OCI-LY7 (cell line): ENCODE measurements around the gene ERC1. TPM values are rescaled to one million over a fixed set of nuclear protein-coding genes. Genes with fewer than 3 reads are reported as not detected.

Experiments
- BruUV-seq: library from RNA; stranded (reverse); fragments of 400-500 nt; replicated peaks from 2 replicates; lab custom pipeline; 2021; lab: Mats Ljungman, UMichigan
- CTCF ChIA-PET: fragments of 300-600 bp; sonication (Branson Sonifier 250); formaldehyde crosslinking; loops from one replicate; lab custom pipeline; 2022; ENCODE audit warnings: antibody characterized with exemption; ENCODE audit not compliant: unreplicated experiment; lab: Charles Lee
- POLR2A ChIA-PET: fragments of 300-600 bp; sonication (Branson Sonifier 250); formaldehyde crosslinking; loops from one replicate; lab custom pipeline; 2022; ENCODE audit warnings: antibody characterized with exemption; lab: Charles Lee
- DNase-seq: peaks from one replicate; pipeline ENCODE4 v3.0.0-alpha.2; 2015; ENCODE audit warnings: low spot score
- H2AFZ ChIP-seq: fragments of 200-600 bp; sonication (generic), shearing (Covaris generic); 2 replicates; pipeline ENCODE4 v1.6.1; 2014; ENCODE audit warnings: mild to moderate bottlenecking, antibody characterized with exemption, low read length, moderate library complexity
- H3K27ac ChIP-seq: fragments of 200-600 bp; sonication (generic); 2 replicates; pipeline ENCODE4 v1.5.1; 2014; ENCODE audit warnings: mixed run types, low read depth, mild to moderate bottlenecking, moderate library complexity, low read length, inconsistent platforms; ENCODE audit not compliant: poor library complexity, severe bottlenecking
- H3K36me3 ChIP-seq: fragments of 200-600 bp; sonication (generic); 2 replicates; pipeline ENCODE4 v1.6.1; 2014; ENCODE audit warnings: mild to moderate bottlenecking, antibody characterized with exemption, low read length, moderate library complexity, mixed read lengths; ENCODE audit not compliant: insufficient read depth
- H3K4me1 ChIP-seq: fragments of 200-600 bp; sonication (generic); 2 replicates; pipeline ENCODE4 v1.5.1; 2014; ENCODE audit warnings: mild to moderate bottlenecking, low read length; ENCODE audit not compliant: insufficient read depth, poor library complexity, severe bottlenecking
- H3K4me2 ChIP-seq: fragments of 200-600 bp; sonication (generic); 2 replicates; pipeline ENCODE4 v1.6.1; 2014; ENCODE audit warnings: mild to moderate bottlenecking, low read length
- H3K4me3 ChIP-seq: fragments of 200-600 bp; sonication (generic); 2 replicates; pipeline ENCODE4 v1.5.1; 2014; ENCODE audit warnings: mild to moderate bottlenecking, low read depth, low read length; ENCODE audit not compliant: poor library complexity, severe bottlenecking
- H3K79me2 ChIP-seq: fragments of 200-600 bp; sonication (generic); 2 replicates; pipeline ENCODE4 v1.6.1; 2016; ENCODE audit warnings: low read depth, mild to moderate bottlenecking, low read length, moderate library complexity, mixed read lengths; ENCODE audit not compliant: insufficient read depth
- H3K9me2 ChIP-seq: fragments of 200-600 bp; sonication (generic); 2 replicates; pipeline ENCODE4 v1.6.1; 2016; ENCODE audit warnings: mild to moderate bottlenecking, low read length, mixed read lengths; ENCODE audit not compliant: insufficient read depth
- H3K9me3 ChIP-seq: fragments of 200-600 bp; sonication (generic); 2 replicates; pipeline ENCODE4 v1.6.1; 2014; ENCODE audit warnings: mild to moderate bottlenecking, mixed run types, low read length, mixed read lengths
- H4K20me1 ChIP-seq: fragments of 200-600 bp; sonication (generic); 2 replicates; pipeline ENCODE4 v1.6.1; 2014; ENCODE audit warnings: mild to moderate bottlenecking, antibody characterized with exemption, low read length, moderate library complexity, mixed read lengths; ENCODE audit not compliant: insufficient read depth
- EZH2phosphoT487 ChIP-seq: fragments of 200-600 bp; sonication (generic); IDR thresholded peaks from 2 replicates; pipeline ENCODE4 v1.6.1; 2018; ENCODE audit warnings: low read depth, borderline replicate concordance, mild to moderate bottlenecking, mixed run types, antibody characterized with exemption, low read length, moderate library complexity, mixed read lengths
- intact Hi-C: fragments of 100-400 bp; cut with micrococcal nuclease; formaldehyde crosslinking; loops from one replicate; pipeline ENCODE4 v1.10.0; 2022; ENCODE audit not compliant: unreplicated experiment
- total RNA-seq, 2 experiments: library from RNA; depleted of rRNA in 1 of 2; stranded (reverse); fragments of >200 nt in 1 of 2; shearing (Covaris generic) in 1 of 2; gene quantifications; 2 replicates each; pipeline ENCODE4 v1.2.3, GENCODE V29; 2014 to 2022
- TF ChIP-seq, protein P1 (sequence below): fragments of 200-600 bp; sonication (generic); conservative IDR thresholded peaks from 2 replicates; pipeline ENCODE4 v1.5.1; 2014; ENCODE audit warnings: mild to moderate bottlenecking, antibody characterized with exemption, low read length, moderate library complexity, mixed read lengths

The ERC1 gene
- total RNA-seq, 2 experiments from 2014 or later = 26.9 to 86.9 TPM

DNA sequence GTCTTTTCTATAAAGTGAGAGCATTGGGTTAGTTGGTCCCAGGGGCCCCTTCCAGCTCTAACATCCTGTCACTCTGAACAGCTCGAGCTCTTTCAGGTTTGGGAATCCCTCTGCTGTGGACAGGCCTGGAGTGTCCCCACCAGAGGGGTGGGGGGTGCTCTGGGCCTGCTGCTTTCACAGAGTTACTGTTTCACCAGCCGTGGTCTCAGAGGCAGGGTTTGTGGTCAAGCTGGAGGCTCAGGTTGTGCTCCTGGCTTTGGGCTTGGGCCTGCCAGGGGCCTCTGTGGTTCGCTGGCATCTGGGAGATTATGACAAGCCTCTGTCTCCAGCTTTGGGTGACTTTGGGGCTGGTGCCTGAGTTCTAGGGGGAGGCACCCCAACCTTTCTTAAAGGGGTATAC lies 543.7 kb downstream of the ERC1 start:
- Histone ChIP-seq H3K4me2 (peak overlapping the region; percentile 89), H3K4me3 (peak overlapping the region; percentile 68), H3K9me3 (no peaks in the 10 kb centered on the region), H3K36me3 (no peaks in the 10 kb centered on the region), H2AFZ (peak overlapping the region; percentile 37), H3K79me2 (peaks cover 14% of the 10 kb centered on the region), H4K20me1 (no peaks in the 10 kb centered on the region), H3K9me2 (no peaks in the 10 kb centered on the region), H3K27ac (peak overlapping the region; percentile 79), H3K4me1 (peaks cover 49% of the 10 kb centered on the region)
- CTCF ChIA-PET = interaction anchor here (1.5 kb wide), 1 partner anchor 417 kb away, joined by 5 read pairs; no protein-coding TSS in a partner anchor
- intact Hi-C loops = no loop called here
- TF ChIP-seq, protein P1, sequence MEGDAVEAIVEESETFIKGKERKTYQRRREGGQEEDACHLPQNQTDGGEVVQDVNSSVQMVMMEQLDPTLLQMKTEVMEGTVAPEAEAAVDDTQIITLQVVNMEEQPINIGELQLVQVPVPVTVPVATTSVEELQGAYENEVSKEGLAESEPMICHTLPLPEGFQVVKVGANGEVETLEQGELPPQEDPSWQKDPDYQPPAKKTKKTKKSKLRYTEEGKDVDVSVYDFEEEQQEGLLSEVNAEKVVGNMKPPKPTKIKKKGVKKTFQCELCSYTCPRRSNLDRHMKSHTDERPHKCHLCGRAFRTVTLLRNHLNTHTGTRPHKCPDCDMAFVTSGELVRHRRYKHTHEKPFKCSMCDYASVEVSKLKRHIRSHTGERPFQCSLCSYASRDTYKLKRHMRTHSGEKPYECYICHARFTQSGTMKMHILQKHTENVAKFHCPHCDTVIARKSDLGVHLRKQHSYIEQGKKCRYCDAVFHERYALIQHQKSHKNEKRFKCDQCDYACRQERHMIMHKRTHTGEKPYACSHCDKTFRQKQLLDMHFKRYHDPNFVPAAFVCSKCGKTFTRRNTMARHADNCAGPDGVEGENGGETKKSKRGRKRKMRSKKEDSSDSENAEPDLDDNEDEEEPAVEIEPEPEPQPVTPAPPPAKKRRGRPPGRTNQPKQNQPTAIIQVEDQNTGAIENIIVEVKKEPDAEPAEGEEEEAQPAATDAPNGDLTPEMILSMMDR = no peak
- no peak for TF ChIP-seq EZH2phosphoT487
- POLR2A ChIA-PET = interaction anchor here (1.0 to 2.7 kb wide), 4 partner anchors 10 to 28 kb away, joined by 3 to 16 read pairs (median 4); no protein-coding TSS in a partner anchor
- DNase-seq = peak; percentile 43
- no TSS peak for BruUV-seq

DNA sequence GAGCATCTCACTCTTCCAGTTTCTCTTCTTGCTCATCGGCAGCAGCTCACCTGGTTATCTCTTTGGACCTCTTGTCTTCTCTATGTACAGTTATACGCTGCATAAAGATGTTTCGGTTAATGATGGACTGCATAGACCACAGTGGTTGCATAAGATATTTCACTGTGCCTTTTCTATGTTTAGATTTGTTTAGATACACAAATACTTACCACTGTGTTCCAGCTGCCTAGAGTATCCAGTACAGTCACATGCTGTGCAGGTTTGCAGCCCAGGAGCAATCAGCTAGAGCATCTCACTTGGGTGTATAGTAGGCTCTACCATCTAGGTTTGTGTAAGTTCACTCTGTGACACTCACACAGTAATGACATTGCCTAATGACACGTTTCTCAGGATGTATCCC lies 545.8 kb downstream of the ERC1 start:
- Histone ChIP-seq H4K20me1 (no peaks in the 10 kb centered on the region), H3K4me2 (no peak overlapping the region), H3K9me2 (no peaks in the 10 kb centered on the region), H2AFZ (no peak overlapping the region), H3K4me1 (peaks cover 47% of the 10 kb centered on the region), H3K4me3 (no peak overlapping the region), H3K36me3 (no peaks in the 10 kb centered on the region), H3K27ac (no peak overlapping the region), H3K9me3 (no peaks in the 10 kb centered on the region), H3K79me2 (peaks cover 11% of the 10 kb centered on the region)
- no TSS peak for BruUV-seq
- POLR2A ChIA-PET = no interaction called here
- TF ChIP-seq EZH2phosphoT487 = no peak
- TF ChIP-seq, protein P1 = no peak
- CTCF ChIA-PET = interaction anchor here (1.0 kb wide), 1 partner anchor 11 kb away, joined by 3 read pairs; no protein-coding TSS in a partner anchor
- intact Hi-C loops = no loop called here
- no peak for DNase-seq

DNA sequence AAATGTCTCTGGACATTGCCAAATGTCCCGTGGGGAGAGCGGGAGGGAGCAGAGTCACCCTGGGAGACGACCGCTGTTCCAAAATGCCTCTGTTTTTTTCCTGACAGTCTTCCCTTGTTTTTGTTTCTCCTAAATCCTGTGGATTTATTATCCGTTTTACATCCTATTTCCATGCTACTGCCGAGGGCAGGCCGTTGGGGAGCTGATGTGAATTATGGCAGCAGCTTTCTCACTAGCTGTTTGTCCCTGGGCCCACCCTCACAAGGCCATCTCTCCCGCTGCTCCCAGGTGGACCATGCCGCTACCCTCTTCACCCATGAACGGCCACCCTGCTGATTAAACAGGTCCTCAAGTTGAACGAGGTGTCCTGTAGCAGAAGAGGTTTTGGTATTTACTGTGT lies 548.1 kb downstream of the ERC1 start:
- Histone ChIP-seq H2AFZ (no peak overlapping the region), H3K4me1 (peaks cover 35% of the 10 kb centered on the region), H3K27ac (no peak overlapping the region), H3K79me2 (no peaks in the 10 kb centered on the region), H3K4me2 (no peak overlapping the region), H3K9me3 (no peaks in the 10 kb centered on the region), H3K9me2 (no peaks in the 10 kb centered on the region), H3K36me3 (no peaks in the 10 kb centered on the region; the same call in 1 of the 2 replicates), H4K20me1 (no peaks in the 10 kb centered on the region), H3K4me3 (no peak overlapping the region)
- intact Hi-C loops = no loop called here
- ChIA-PET POLR2A (no interaction called here), CTCF (no interaction called here)
- TF ChIP-seq, protein P1 = no peak
- TF ChIP-seq EZH2phosphoT487 = no peak
- BruUV-seq = no TSS peak
- no peak for DNase-seq
